VCaP (cell line): ENCODE measurements around the gene CYP4F22.
"Not testable (repeated sequence)": the region's sequence is repeated elsewhere in the genome, so short reads cannot be mapped to it uniquely, and the experiment has no call there.

Experiments
- H3K27ac ChIP-seq: fragments of 450-650 bp; 2 replicates; pipeline ENCODE4 v1.5.1; 2017
- CTCF ChIP-seq: fragments of 450-650 bp; conservative IDR thresholded peaks from 2 replicates; pipeline ENCODE4 v1.5.1; 2017; ENCODE audit warnings: mild to moderate bottlenecking, moderate library complexity

Gene CYP4F22

GRCh38 chr19:15532779-15533521, 24.6 kb downstream of the CYP4F22 start:
- H3K27ac ChIP-seq, result no peak overlapping the region
- TF ChIP-seq CTCF, result no peak

DNA sequence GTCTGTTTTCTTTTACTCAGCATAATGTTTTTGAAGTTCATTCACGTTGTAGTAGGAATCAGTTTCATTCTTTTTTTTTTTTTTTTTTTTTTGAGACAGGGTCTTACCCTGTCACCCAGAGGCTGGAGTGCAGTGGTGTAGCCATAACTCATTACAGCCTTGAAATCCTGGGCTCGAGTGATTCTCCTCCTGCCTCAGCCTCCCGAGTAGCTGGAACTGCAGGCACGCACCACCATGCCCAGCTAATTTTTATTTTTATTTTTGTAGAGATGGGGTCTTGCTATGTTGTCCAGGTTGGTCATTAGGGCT, 25.2 kb downstream of the CYP4F22 start:
- H3K27ac ChIP-seq, result not testable (repeated sequence)

- no peak for TF ChIP-seq CTCF
- H3K27ac ChIP-seq, result no peak overlapping the region
These were observed 26.9 kb downstream of the CYP4F22 start for GRCh38 chr19:15534957-15535864.

GRCh38 chr19:15536350-15536749, 28.0 kb downstream of the CYP4F22 start:
- no peak for TF ChIP-seq CTCF

DNA sequence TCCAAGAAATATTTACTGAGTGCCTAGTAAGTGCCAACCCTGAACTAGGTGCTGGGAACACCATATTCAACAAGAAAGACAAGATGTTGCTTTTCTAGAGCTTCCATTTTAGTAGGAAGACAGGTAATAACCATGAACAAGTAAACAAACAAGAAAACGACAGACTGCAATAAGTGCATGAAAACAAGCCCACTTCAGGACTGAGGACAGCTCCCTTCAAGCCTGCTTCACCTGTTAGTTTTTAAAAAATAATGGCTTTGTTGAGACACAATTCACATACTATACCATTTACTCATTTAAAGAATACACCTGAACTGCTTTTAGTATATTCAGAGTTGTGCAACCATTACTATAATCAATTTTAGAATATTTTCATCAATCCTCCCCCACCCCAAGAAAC, 30.4 kb downstream of the CYP4F22 start:
- TF ChIP-seq CTCF, result no peak
- H3K27ac ChIP-seq, result no peak overlapping the region

More at GRCh38 chr19:15536350-15536749, 28.0 kb downstream of the CYP4F22 start:
- H3K27ac ChIP-seq, result no peak overlapping the region

- TF ChIP-seq CTCF, result no peak
- no peak overlapping the region for H3K27ac ChIP-seq
These were observed 31.3 kb downstream of the CYP4F22 start for GRCh38 chr19:15539638-15540037.

GRCh38 chr19:15540435-15540834, 32.1 kb downstream of the CYP4F22 start:
- no peak for TF ChIP-seq CTCF
- no peak overlapping the region for H3K27ac ChIP-seq

DNA sequence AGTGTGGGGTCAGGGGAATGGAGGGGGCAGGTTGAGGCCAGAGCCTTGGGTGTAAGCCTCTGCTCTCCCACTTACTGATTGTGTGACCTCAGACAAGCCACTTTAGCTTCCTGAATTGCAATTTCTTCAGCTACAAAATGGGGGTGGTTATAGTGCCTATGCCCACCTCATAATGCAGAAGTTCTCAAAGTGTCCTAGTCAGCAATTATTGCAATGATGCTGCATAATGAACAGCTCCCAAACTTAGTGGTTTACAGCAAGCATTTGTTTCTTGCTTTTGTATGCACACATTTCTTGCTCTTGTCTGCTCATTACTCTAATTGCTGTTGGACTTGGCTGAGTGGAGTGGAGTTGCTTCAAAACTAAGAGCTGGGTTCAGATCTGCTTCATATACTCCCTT, 36.0 kb downstream of the CYP4F22 start:
- no peak for TF ChIP-seq CTCF
- H3K27ac ChIP-seq, result no peak overlapping the region
